Testis (tissue), 3 donors: ENCODE data around the gene HECW1. TPM values are rescaled to one million over a fixed set of nuclear protein-coding genes. Genes with fewer than 3 reads are reported as not detected.

Source experiments
- DNase-seq: peaks from one replicate; pipeline ENCODE4 v3.0.0-alpha.2; 2019
- H3K27ac ChIP-seq, 2 donors: fragments of 200-600 bp; sonication (generic); one replicate each; pipeline ENCODE4 v1.5.1; 2019
- H3K27me3 ChIP-seq: fragments of 200-600 bp; sonication (generic); one replicate; pipeline ENCODE4 v1.5.1; 2019
- H3K36me3 ChIP-seq: fragments of 200-600 bp; sonication (generic); one replicate; pipeline ENCODE4 v1.5.1; 2017; ENCODE audit warnings: low read depth; ENCODE audit errors: missing control alignments
- H3K4me1 ChIP-seq: fragments of 200-600 bp; sonication (generic); one replicate; pipeline ENCODE4 v1.5.1; 2019
- H3K4me3 ChIP-seq, 2 donors: fragments of 200-600 bp; sonication (generic); one replicate each; pipeline ENCODE4 v1.5.1; 2017 to 2019
- H3K9me3 ChIP-seq: fragments of 200-600 bp; sonication (generic); one replicate; pipeline ENCODE4 v1.5.1; 2017
- POLR2A ChIP-seq: fragments of 450-650 bp; IDR thresholded peaks from one replicate; pipeline ENCODE4 v1.6.1; 2017; ENCODE audit warnings: antibody characterized with exemption, mild to moderate bottlenecking, moderate library complexity
- WGBS, 2 donors: methylation state at CpG; one replicate each; pipeline ENCODE4 v1.1.5; 2018; 5-methylcytosine and 5-hydroxymethylcytosine counted together
- intact Hi-C: fragments of 100-400 bp; cut with DNase I; formaldehyde crosslinking; loops from one replicate; pipeline ENCODE4 v1.15.1; 2023; ENCODE audit warnings: low total_unique reads
- polyA plus RNA-seq: library from polyadenylated mRNA; stranded (reverse); fragments of 350-450 nt; fragmentation: Illumina TruSeq; extraction: RNeasy Lipid Tissue Mini Kit (QIAGEN cat#74804); gene quantifications from one replicate; pipeline ENCODE4 v1.2.3, GENCODE V29; 2014; ENCODE audit warnings: low read depth, low replicate concordance; ENCODE audit not compliant: insufficient read depth
- total RNA-seq, 2 donors: library from RNA; depleted of rRNA; stranded (reverse); fragments of >200 nt; gene quantifications; one replicate each; pipeline ENCODE4 v1.2.3, GENCODE V29; 2016
- TF ChIP-seq, protein P1 (sequence below), 3 experiments: fragments of 450-650 bp in 2 of 3; fragments of 200-600 bp in 1 of 3; sonication (generic) in 1 of 3; IDR thresholded peaks; one replicate each; pipeline ENCODE4 v1.5.1; 2016 to 2019; ENCODE audit warnings: antibody characterized with exemption in 3 of 3, mild to moderate bottlenecking in 2 of 3, moderate library complexity in 1 of 3

Gene HECW1
- total and polyA plus RNA-seq, 3 donors from 2014 or later, result 3.2 to 14.5 (median 5.0) TPM

DNA sequence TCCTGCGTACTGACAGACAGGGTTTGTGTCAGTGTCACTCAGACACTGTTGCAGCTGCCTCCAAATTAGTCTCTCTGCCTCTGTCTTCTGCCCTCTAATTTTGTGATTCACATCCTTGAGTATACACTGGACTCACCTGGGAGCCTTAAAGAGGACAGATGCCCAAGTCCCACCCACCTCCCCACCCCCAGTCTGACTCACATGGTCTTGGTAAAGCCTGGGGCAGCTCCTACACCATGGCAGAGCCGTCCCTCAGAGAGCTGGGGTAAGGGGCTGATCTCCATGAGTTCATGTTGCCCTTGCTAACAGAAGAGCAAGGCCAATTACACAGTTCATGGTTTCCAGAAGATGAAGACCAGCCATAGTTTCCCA is 272.8 kb downstream of the HECW1 start:
- H3K27me3 ChIP-seq, result no peaks in the 10 kb centered on the region
- no peaks in the 10 kb centered on the region for H3K9me3 ChIP-seq
- no peak overlapping the region for H3K27ac ChIP-seq
- no peak for DNase-seq
- H3K4me1 ChIP-seq, result no peaks in the 10 kb centered on the region
- intact Hi-C loops, result no loop called here
- 64 to 78% methylated on average over 2 of the region's 2 CpGs for WGBS, 2 donors
- H3K36me3 ChIP-seq, result no peaks in the 10 kb centered on the region
- TF ChIP-seq, protein P1, sequence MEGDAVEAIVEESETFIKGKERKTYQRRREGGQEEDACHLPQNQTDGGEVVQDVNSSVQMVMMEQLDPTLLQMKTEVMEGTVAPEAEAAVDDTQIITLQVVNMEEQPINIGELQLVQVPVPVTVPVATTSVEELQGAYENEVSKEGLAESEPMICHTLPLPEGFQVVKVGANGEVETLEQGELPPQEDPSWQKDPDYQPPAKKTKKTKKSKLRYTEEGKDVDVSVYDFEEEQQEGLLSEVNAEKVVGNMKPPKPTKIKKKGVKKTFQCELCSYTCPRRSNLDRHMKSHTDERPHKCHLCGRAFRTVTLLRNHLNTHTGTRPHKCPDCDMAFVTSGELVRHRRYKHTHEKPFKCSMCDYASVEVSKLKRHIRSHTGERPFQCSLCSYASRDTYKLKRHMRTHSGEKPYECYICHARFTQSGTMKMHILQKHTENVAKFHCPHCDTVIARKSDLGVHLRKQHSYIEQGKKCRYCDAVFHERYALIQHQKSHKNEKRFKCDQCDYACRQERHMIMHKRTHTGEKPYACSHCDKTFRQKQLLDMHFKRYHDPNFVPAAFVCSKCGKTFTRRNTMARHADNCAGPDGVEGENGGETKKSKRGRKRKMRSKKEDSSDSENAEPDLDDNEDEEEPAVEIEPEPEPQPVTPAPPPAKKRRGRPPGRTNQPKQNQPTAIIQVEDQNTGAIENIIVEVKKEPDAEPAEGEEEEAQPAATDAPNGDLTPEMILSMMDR (IDR thresholded peaks at IDR 0.05), result no peak
- no peak for TF ChIP-seq POLR2A
- H3K4me3 ChIP-seq, result no peak overlapping the region

DNA sequence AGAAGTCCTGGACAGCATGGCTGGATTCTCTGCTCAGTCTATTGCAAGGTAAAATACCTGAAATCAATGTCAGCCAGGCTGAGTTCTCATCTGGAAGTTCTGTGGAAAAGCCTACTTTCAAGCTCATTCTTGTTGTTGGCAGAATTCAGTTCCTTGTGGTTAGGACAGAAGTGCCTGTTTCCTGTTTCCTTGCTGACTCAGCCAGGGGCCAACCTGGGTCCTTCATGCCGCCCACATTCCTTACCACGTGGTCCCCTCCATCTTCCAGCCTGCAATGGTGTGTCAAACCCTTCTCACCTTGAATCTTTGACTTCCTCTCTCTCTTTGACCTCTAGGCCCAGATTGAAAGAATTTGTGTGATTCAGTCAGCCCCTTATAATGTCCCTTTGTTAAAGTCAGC is 273.4 kb downstream of the HECW1 start:
- Histone ChIP-seq H3K36me3 (no peaks in the 10 kb centered on the region), H3K27ac (no peak overlapping the region), H3K27me3 (no peaks in the 10 kb centered on the region), H3K4me1 (no peaks in the 10 kb centered on the region), H3K4me3 (no peak overlapping the region), H3K9me3 (no peaks in the 10 kb centered on the region)
- intact Hi-C loops, result no loop called here
- DNase-seq, result no peak
- 80 to 85% methylated on average over 2 of the region's 2 CpGs for WGBS, 2 donors
- no peak for TF ChIP-seq POLR2A
- TF ChIP-seq, protein P1 (IDR thresholded peaks at IDR 0.05), result no peak

DNA sequence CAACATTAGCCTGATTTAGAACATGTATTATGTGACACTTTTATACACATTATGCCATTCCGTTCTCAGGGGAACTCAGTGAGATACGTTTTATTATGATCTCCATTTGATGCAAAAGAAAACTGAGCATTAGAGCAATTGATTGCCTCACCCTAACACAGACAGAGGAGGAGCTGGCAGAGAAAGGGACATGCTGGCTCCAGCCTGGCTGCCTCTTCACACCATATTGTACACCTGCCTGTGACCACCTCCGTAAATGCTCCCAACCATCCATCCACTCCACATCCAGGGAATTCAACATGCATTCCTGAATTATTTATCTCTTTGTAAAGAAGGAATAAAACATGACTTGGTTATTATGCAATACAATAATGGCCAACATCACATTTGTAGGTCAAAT is 275.5 kb downstream of the HECW1 start:
- 77 to 86% methylated on average over 3 of the region's 3 CpGs for WGBS, 2 donors
- DNase-seq, result no peak
- intact Hi-C loops, result no loop called here
- TF ChIP-seq, protein P1 (IDR thresholded peaks at IDR 0.05), result no peak
- TF ChIP-seq POLR2A, result no peak
- Histone ChIP-seq H3K27ac (no peak overlapping the region), H3K36me3 (no peaks in the 10 kb centered on the region), H3K9me3 (no peaks in the 10 kb centered on the region), H3K4me3 (no peak overlapping the region), H3K27me3 (no peaks in the 10 kb centered on the region), H3K4me1 (no peaks in the 10 kb centered on the region)

DNA sequence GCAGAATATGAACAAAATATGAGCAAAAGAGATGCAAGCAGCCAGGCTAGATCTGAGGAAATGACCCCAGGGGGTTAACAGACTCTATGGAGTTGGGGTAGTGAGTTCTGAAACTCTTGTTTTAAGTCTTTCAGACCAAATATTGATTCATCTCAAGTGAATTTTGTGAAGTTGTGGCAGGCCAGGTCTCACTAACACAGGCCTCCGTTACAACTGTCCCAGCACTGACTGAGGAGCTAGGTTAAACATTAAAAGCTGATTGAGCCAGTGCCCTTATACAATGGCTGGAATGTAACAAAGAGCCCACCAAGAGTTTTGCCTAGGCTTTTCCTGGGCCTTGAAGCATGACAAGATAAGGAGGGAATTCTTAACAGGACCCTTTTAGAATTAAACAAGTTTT is 278.1 kb downstream of the HECW1 start:
- no peak for DNase-seq
- Histone ChIP-seq H3K9me3 (no peaks in the 10 kb centered on the region), H3K27ac (no peak overlapping the region), H3K36me3 (no peaks in the 10 kb centered on the region), H3K27me3 (no peaks in the 10 kb centered on the region), H3K4me3 (no peak overlapping the region), H3K4me1 (no peaks in the 10 kb centered on the region)
- WGBS, 2 donors, result 93 to 100% methylated on average over 1 of the region's 1 CpG
- TF ChIP-seq, protein P1 (IDR thresholded peaks at IDR 0.05), result no peak
- TF ChIP-seq POLR2A, result no peak
- intact Hi-C loops, result no loop called here

DNA sequence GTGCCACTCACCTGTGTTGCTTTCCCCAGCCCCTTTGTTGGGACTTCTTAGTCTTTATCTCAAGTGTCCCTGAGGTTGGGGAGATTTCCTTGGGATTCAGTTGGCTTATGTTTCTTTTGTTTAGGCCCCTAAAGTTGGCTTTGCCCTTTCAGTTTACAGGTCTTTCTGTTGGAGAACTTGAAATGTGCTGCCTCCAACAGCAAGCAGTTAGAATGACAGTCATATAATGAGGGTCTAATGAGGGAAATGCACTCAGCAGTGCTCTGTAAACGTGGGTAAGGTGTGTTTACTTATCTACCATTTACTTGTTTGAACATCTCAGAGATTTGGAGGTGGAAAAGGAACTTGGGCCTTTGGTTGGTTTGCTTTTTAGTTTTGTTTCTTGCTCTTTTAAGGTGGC is 279.1 kb downstream of the HECW1 start:
- WGBS, 2 donors, result 32 to 48% methylated on average over 1 of the region's 1 CpG
- no peak overlapping the region for H3K4me3 ChIP-seq
- H3K9me3 ChIP-seq, result no peaks in the 10 kb centered on the region
- no peaks in the 10 kb centered on the region for H3K27me3 ChIP-seq
- H3K36me3 ChIP-seq, result no peaks in the 10 kb centered on the region
- no peaks in the 10 kb centered on the region for H3K4me1 ChIP-seq
- no peak for DNase-seq
- intact Hi-C loops, result no loop called here
- H3K27ac ChIP-seq, result no peak overlapping the region
- TF ChIP-seq, protein P1 (IDR thresholded peaks at IDR 0.05), result no peak
- TF ChIP-seq POLR2A, result no peak
